ENCODE data around the gene ST8SIA1.
A peak's percentile ranks its signal among the peaks of the same experiment; 100 is the strongest.
"Not testable (repeated sequence)": the region's sequence is repeated elsewhere in the genome, so short reads cannot be mapped to it uniquely, and the experiment has no call there.

The ST8SIA1 gene

GRCh38 chr12:22334410-22335100 lies at the start of gene ST8SIA1:
Gene ST8SIA1, minus strand, starts transcription at chr12:22334707. Its CDS starts 475 bp downstream, at chr12:22334232.
- peak; percentile 13 to 39 (median 25) for DNase-seq (ENCODE audit: low read depth in 2 of 3, low spot score in 1 of 3)

- DNase-seq (ENCODE audit: low read depth in 2 of 3, low spot score in 1 of 3): no peak
Measured at GRCh38 chr12:22380031-22380430, 45.5 kb upstream of the ST8SIA1 start.

GRCh38 chr12:22377731-22378496 lies 43.4 kb upstream of the ST8SIA1 start:
- no peak for DNase-seq (ENCODE audit: low read depth in 2 of 3, low spot score in 1 of 3)

GRCh38 chr12:22376596-22377150 lies 42.2 kb upstream of the ST8SIA1 start:
- not testable (repeated sequence) for DNase-seq (ENCODE audit: low read depth in 2 of 3, low spot score in 1 of 3)

- DNase-seq (ENCODE audit: low read depth in 2 of 3, low spot score in 1 of 3): no peak
Measured at GRCh38 chr12:22374508-22374907, 40.0 kb upstream of the ST8SIA1 start.

- DNase-seq (ENCODE audit: low read depth in 2 of 3, low spot score in 1 of 3): no peak
Measured at GRCh38 chr12:22372277-22372837, 37.9 kb upstream of the ST8SIA1 start.

- DNase-seq (ENCODE audit: low read depth in 2 of 3, low spot score in 1 of 3): no peak
Measured at GRCh38 chr12:22366181-22366580, 31.7 kb upstream of the ST8SIA1 start.

- DNase-seq (ENCODE audit: low read depth in 2 of 3, low spot score in 1 of 3): no peak
Measured at GRCh38 chr12:22361785-22362184, 27.3 kb upstream of the ST8SIA1 start.

GRCh38 chr12:22360774-22361173 lies 26.3 kb upstream of the ST8SIA1 start:
- no peak for DNase-seq (ENCODE audit: low read depth in 2 of 3, low spot score in 1 of 3)

- DNase-seq (ENCODE audit: low read depth in 2 of 3, low spot score in 1 of 3): no peak
Measured at GRCh38 chr12:22357531-22357930, 23.0 kb upstream of the ST8SIA1 start.

GRCh38 chr12:22356231-22356630 lies 21.7 kb upstream of the ST8SIA1 start:
- no peak for DNase-seq (ENCODE audit: low read depth in 2 of 3, low spot score in 1 of 3)

GRCh38 chr12:22355011-22355580 lies 20.6 kb upstream of the ST8SIA1 start:
- DNase-seq (ENCODE audit: low read depth in 2 of 3, low spot score in 1 of 3): no peak

GRCh38 chr12:22353615-22354325 lies 19.3 kb upstream of the ST8SIA1 start:
- DNase-seq (ENCODE audit: low read depth in 2 of 3, low spot score in 1 of 3): no peak

GRCh38 chr12:22350886-22351285 lies 16.4 kb upstream of the ST8SIA1 start:
- DNase-seq (ENCODE audit: low read depth in 2 of 3, low spot score in 1 of 3): no peak

GRCh38 chr12:22348208-22348607 lies 13.7 kb upstream of the ST8SIA1 start:
- DNase-seq (ENCODE audit: low read depth in 2 of 3, low spot score in 1 of 3): no peak

GRCh38 chr12:22340143-22340542 lies 5.6 kb upstream of the ST8SIA1 start:
- no peak for DNase-seq (ENCODE audit: low read depth in 2 of 3, low spot score in 1 of 3)

- DNase-seq (ENCODE audit: low read depth in 2 of 3, low spot score in 1 of 3): no peak
Measured at GRCh38 chr12:22339691-22340090, 5.2 kb upstream of the ST8SIA1 start.

- DNase-seq (ENCODE audit: low read depth in 2 of 3, low spot score in 1 of 3): no peak
Measured at GRCh38 chr12:22335794-22336166, 1.3 kb upstream of the ST8SIA1 start.

- no peak for DNase-seq (ENCODE audit: low read depth in 2 of 3, low spot score in 1 of 3)
Measured at GRCh38 chr12:22333713-22334409, 646 bp downstream of the ST8SIA1 start.

- no peak for DNase-seq (ENCODE audit: low read depth in 2 of 3, low spot score in 1 of 3)
Measured at GRCh38 chr12:22333186-22333712, 1.3 kb downstream of the ST8SIA1 start.
